Left lung (tissue), 10 donors: ENCODE measurements around the gene HBEGF. TPM values are rescaled to one million over a fixed set of nuclear protein-coding genes. Genes with fewer than 3 reads are reported as not detected.
A peak's percentile ranks its signal among the peaks of the same experiment; 100 is the strongest.

Experiments used
- ATAC-seq: fragments of 200-7000 bp; cut with Tn5 transposase; one replicate; pipeline ENCODE4 v1.9.1; 2020; ENCODE audit warnings: moderate library complexity
- DNase-seq, 4 donors: peaks; one replicate each; pipeline ENCODE4 v3.0.0-alpha.2; 2013 to 2020
- H3K27ac ChIP-seq, 2 donors: fragments of 200-600 bp; sonication (generic) in 1 of 2; one replicate each; pipeline versions ENCODE4 v1.5.0 to v1.8.0; 2020 to 2021
- H3K27me3 ChIP-seq, 2 donors: fragments of 200-600 bp; sonication (generic) in 1 of 2; one replicate each; pipeline versions ENCODE4 v1.5.0 to v1.8.0; 2020 to 2021
- H3K36me3 ChIP-seq, 2 donors: fragments of 200-600 bp; sonication (generic) in 1 of 2; one replicate each; pipeline versions ENCODE4 v1.5.0 to v1.8.0; 2020 to 2021
- H3K4me1 ChIP-seq, 2 donors: fragments of 200-600 bp; one replicate each; pipeline ENCODE4 v1.8.0; 2021
- H3K4me3 ChIP-seq, 2 donors: fragments of 200-600 bp; sonication (generic) in 1 of 2; one replicate each; pipeline versions ENCODE4 v1.5.0 to v1.8.0; 2020 to 2021; ENCODE audit warnings: mild to moderate bottlenecking in 1 of 2
- H3K9me3 ChIP-seq, 2 donors: fragments of 200-600 bp; sonication (generic) in 1 of 2; one replicate each; pipeline versions ENCODE4 v1.5.0 to v1.8.0; 2020 to 2021
- CTCF ChIP-seq, 2 donors: fragments of 200-600 bp; sonication (generic) in 1 of 2; IDR thresholded peaks; one replicate each; pipeline versions ENCODE4 v1.5.0 to v1.8.0; 2021; ENCODE audit warnings: antibody characterized with exemption in 2 of 2
- intact Hi-C, 2 donors: fragments of 100-400 bp; cut with DNase I; formaldehyde crosslinking; loops; one replicate each; pipeline versions ENCODE4 v1.11.2 to v1.14.2; 2022
- polyA plus RNA-seq, 6 donors: library from polyadenylated mRNA; unstranded; fragments of 120-200 nt; gene quantifications; one replicate each; pipeline ENCODE4 v1.2.1, GENCODE V29; 2013; ENCODE audit not compliant: insufficient read length in 6 of 6
- total RNA-seq, 2 donors: library from RNA; stranded (reverse); fragmentation: NEBNext Ultra II Directional; extraction: Animal tissue kit (Norgen Biotek cat#: 25700); gene quantifications; one replicate each; pipeline ENCODE4 v1.2.1, GENCODE V29; 2021
- donor health status: DM: no; HTN: yes; CAD: no.
- donor health status: DM: no; HTN: no; CAD: no.

The HBEGF gene
- total and polyA plus RNA-seq, 8 donors: 5.4 to 33.8 (median 9.7) TPM

GRCh38 chr5:140299056-140299455 lies 47.3 kb downstream of the HBEGF start:
- Histone ChIP-seq H3K4me1 (peaks cover 7 to 68% of the 10 kb centered on the region in 2 donors), H3K36me3 (peaks cover 0 to 18% of the 10 kb centered on the region in 2 donors), H3K27me3 (no peaks in the 10 kb centered on the region), H3K9me3 (no peaks in the 10 kb centered on the region), H3K4me3 (no peak overlapping the region), H3K27ac (peak overlapping the region; percentile 42 to 67)
- DNase-seq (no peak), ATAC-seq (peak; percentile 32)
- intact Hi-C loops: no loop called here
- TF ChIP-seq CTCF (IDR thresholded peaks at IDR 0.05): no peak

GRCh38 chr5:140298183-140298601 lies 48.2 kb downstream of the HBEGF start:
- Histone ChIP-seq H3K27me3 (no peaks in the 10 kb centered on the region), H3K4me3 (no peak overlapping the region), H3K9me3 (no peaks in the 10 kb centered on the region), H3K36me3 (peaks cover 0 to 18% of the 10 kb centered on the region in 2 donors), H3K27ac (peak overlapping the region; percentile 42 to 67), H3K4me1 (peaks cover 8 to 69% of the 10 kb centered on the region in 2 donors)
- no peak for TF ChIP-seq CTCF (IDR thresholded peaks at IDR 0.05)
- intact Hi-C loops: no loop called here
- ATAC-seq: peak; percentile 62
- peak in 1 of 4 donors; percentile 24 for DNase-seq

- no peak for TF ChIP-seq CTCF (IDR thresholded peaks at IDR 0.05)
- Histone ChIP-seq H3K4me1 (peaks cover 13 to 77% of the 10 kb centered on the region in 2 donors), H3K36me3 (peaks cover 0 to 18% of the 10 kb centered on the region in 2 donors), H3K27ac (peak overlapping the region; percentile 19 to 42), H3K9me3 (no peaks in the 10 kb centered on the region), H3K4me3 (no peak overlapping the region), H3K27me3 (no peaks in the 10 kb centered on the region)
- ATAC-seq: no peak
- DNase-seq: no peak
- intact Hi-C loops: no loop called here
These were observed 49.1 kb downstream of the HBEGF start for GRCh38 chr5:140297283-140297682.

- Histone ChIP-seq H3K27ac (peak overlapping the region in 1 of 2 donors; percentile 5), H3K36me3 (peaks cover 0 to 18% of the 10 kb centered on the region in 2 donors), H3K27me3 (no peaks in the 10 kb centered on the region), H3K4me3 (no peak overlapping the region), H3K9me3 (no peaks in the 10 kb centered on the region), H3K4me1 (peaks cover 6 to 76% of the 10 kb centered on the region in 2 donors)
- no peak for ATAC-seq
- no peak for DNase-seq
- TF ChIP-seq CTCF (IDR thresholded peaks at IDR 0.05): no peak
- intact Hi-C loops: no loop called here
These were observed 50.1 kb downstream of the HBEGF start for GRCh38 chr5:140296289-140296688.

- intact Hi-C loops: no loop called here
- Histone ChIP-seq H3K9me3 (no peaks in the 10 kb centered on the region), H3K36me3 (peaks cover 0 to 18% of the 10 kb centered on the region in 2 donors), H3K4me3 (no peak overlapping the region), H3K27me3 (no peaks in the 10 kb centered on the region), H3K4me1 (peaks cover 6 to 70% of the 10 kb centered on the region in 2 donors), H3K27ac (no peak overlapping the region)
- ATAC-seq: peak; percentile 75
- TF ChIP-seq CTCF (IDR thresholded peaks at IDR 0.05): no peak
- peak in 2 of 4 donors; percentile 42 to 83 for DNase-seq
These were observed 51.0 kb downstream of the HBEGF start for GRCh38 chr5:140295414-140295813.
